ENCODE results near the gene PLEKHH1.

DNA sequence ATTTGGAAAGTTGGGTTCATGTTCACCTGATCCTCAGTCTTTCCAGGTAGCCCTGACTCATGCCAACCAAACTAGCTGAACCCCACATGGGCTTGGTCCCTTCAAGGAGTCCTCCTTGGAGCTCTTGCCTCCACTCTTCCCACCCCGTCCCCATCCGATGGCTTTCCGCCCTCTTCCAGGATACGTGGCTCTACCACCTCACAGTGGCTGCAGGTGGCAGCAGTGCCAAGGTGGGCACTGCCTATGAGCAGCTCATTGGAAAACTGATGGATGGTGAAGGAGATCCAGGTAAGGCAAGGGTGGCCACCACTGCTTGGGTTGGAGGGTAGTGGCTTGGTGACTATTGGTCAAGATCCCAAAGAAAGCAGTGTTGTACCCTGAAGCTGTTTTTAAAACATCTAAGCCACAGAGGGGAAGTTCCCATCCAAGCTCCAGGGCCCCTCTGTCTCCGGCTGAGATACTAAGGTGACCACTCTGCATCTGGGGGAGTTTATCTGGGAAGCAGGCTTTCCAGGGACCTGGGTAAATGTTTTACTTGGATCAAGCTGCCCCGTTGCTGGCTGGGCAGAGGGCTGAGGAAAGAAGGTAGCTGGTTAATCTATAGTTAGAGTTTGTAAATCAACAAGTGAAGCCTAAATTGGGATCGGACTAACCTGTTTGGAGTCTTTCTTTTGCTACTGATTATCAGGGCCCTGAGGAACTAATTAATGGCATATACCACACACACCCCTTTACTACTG, 43.3 kb downstream of the PLEKHH1 start:
- TF ChIP-seq, protein P1, sequence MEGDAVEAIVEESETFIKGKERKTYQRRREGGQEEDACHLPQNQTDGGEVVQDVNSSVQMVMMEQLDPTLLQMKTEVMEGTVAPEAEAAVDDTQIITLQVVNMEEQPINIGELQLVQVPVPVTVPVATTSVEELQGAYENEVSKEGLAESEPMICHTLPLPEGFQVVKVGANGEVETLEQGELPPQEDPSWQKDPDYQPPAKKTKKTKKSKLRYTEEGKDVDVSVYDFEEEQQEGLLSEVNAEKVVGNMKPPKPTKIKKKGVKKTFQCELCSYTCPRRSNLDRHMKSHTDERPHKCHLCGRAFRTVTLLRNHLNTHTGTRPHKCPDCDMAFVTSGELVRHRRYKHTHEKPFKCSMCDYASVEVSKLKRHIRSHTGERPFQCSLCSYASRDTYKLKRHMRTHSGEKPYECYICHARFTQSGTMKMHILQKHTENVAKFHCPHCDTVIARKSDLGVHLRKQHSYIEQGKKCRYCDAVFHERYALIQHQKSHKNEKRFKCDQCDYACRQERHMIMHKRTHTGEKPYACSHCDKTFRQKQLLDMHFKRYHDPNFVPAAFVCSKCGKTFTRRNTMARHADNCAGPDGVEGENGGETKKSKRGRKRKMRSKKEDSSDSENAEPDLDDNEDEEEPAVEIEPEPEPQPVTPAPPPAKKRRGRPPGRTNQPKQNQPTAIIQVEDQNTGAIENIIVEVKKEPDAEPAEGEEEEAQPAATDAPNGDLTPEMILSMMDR (IDR thresholded peaks at IDR 0.05): no peak
- no peak for TF ChIP-seq POLR2AphosphoS5 (IDR thresholded peaks at IDR 0.05)
- TF ChIP-seq POLR2A (IDR thresholded peaks at IDR 0.05): no peak
